GM04503 (cell line): ENCODE results near the gene ZNF785.
A peak's percentile ranks its signal among the peaks of the same experiment; 100 is the strongest.
"Not testable (repeated sequence)": the region's sequence is repeated elsewhere in the genome, so short reads cannot be mapped to it uniquely, and the experiment has no call there.

Source experiments
- DNase-seq: peaks from one replicate; pipeline ENCODE4 v3.0.0-alpha.2; 2012; ENCODE audit warnings: low read depth

ZNF785 gene

GRCh38 chr16:30602616-30603277 lies 17.2 kb upstream of the ZNF785 start:
- DNase-seq, result no peak

DNA sequence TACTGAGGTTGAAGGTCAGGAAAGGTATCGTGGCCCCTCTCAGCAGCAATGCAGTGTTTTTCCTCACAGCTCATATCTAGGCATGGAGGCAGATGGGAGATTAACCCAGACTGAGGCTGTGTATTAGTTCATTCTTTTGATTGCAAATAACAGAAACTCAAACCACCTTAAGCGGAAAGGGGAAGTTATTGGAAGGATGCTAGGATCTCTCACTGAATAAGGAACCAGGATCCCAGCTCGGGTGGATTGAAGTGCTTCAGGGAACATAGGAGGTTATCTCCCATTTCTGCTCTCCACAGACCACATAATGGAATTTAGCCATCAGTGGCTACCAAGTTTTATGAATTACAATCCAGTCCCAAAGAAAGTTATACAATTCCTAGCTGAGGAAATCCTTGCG lies 16.5 kb upstream of the ZNF785 start:
- no peak for DNase-seq

DNA sequence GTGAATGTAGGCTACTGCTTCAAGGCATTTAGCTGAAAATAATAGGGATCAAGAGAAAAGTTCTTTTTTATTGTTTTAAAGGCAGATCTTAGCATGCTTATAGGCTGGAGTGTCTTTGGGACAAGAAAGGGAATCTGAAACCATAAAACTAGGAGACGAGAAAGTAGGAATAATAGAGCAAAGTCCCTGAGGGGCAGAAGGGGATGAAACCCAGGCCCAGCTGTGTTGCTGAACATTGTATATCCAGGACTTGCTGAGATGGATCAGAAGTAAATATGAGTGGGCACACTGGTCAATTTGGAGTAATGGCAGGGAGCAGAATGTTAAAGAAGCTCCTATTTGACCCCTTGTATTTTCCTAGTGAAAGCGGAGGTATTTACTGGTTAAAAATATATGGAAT lies 15.4 kb upstream of the ZNF785 start:
- no peak for DNase-seq

- no peak for DNase-seq
These were observed 14.7 kb upstream of the ZNF785 start for GRCh38 chr16:30600215-30600614.

DNA sequence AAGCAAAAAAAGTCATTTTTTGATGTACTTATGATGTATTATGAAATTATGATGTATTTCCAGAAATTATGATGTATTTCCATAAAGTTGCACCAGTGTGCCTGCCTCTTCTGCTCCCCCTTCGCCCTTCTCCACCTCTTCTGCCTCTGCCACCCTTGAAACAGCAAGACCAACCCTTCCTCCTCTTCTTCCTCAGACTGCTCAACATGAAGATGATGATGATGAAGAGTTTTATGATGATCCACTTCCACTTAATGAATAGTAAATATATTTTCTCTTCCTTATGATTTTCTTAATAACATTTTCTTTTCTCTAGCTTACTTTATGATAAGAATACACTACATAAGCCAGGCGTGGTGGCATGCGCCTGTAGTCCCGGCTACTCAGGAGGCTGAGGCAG lies 7.4 kb upstream of the ZNF785 start:
- no peak for DNase-seq

DNA sequence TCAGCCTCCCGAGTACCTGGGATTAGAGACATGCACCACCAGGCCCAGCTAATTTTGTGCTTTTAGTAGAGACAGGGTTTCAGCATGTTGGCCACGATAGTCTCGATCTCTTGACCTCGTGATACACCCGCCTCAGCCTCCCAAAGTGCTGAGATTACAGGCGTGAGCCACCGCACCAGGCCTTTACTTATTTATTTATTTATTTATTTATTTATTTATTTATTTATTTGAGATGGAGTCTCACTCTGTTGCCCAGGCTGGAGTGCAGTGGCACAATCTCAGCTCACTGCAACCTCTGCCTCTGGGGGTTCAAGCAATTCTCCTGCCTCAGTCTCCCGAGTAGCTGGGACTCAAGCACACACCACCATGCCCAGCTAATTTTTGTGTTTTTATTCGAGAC lies 5.4 kb upstream of the ZNF785 start:
- not testable (repeated sequence) for DNase-seq

DNA sequence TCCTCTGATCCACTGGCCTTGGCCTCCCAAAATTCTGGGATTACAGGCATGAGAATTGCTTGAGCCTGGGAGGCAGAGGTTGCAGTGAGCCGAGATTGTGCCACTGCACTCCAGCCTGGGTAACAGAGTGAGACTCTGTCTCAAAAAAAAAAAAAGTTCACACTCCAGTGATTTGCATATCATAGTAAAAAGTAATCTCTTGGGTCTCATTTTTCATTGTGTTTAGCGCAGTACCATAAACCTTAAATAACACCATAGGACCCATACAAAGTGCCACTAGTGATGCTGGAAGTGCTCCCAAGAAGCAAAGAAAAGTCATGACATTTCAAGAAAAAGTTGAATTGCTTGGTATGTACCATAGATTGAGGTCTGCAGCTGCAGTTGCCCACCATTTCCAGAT lies 4.1 kb upstream of the ZNF785 start:
- not testable (repeated sequence) for DNase-seq

GRCh38 chr16:30588651-30589050 lies 3.2 kb upstream of the ZNF785 start:
- no peak for DNase-seq

GRCh38 chr16:30585022-30585399 lies 486 bp downstream of the ZNF785 start:
- no peak for DNase-seq

DNA sequence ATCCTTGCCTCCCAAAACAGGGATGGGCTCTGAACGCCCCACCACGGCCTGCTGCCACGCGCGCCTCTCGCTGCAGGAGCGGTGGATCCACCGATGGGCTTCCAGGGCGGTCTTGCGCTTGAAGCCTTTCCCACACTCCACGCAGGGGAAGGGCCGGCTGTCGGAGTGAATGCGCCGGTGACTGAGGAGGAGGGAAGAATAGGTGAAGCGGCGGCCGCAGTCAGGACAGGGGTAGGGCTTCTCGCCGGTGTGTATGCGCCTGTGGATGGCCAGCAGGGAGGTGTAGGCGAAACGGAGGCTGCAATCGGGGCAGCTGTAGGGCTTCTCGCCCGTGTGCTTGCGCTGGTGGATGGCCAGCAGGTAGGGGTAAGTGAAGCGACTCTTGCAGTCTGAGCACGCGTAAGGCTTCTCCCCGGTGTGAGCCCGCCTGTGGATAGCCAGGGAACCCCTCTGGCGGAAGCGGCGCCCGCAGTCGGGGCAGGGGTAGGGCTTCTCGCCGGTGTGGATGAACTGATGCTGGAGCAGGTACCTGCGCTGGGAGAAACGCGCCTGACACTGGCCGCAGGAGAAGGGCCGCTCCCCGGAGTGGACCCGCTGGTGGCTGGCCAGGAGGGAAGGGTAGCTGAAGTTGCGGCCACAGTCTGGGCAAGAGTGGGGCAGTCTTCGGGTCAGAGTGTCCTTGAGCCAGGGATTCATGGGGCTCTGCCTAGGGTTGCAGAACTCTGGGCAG lies 2.7 kb downstream of the ZNF785 start:
- DNase-seq, result no peak

DNA sequence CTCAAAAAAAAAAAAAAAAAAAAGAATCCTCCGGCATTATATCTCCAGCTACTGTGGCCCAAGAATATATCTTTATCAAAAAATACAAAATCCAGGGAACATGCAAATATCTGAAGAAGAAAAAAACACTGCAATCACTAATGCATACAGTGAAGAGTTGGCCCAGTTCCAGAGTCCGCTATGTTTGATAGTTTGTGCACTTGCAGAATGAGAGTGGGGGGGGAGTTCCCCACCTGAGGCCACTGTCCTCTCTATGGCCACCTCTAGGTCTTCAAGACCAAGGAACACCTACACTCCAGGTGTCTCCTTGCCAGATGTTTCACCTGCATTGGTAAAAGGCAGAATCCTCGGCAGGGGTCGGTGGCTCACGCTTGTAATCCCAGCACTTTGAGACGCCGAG lies 4.0 kb downstream of the ZNF785 start:
- no peak for DNase-seq

DNA sequence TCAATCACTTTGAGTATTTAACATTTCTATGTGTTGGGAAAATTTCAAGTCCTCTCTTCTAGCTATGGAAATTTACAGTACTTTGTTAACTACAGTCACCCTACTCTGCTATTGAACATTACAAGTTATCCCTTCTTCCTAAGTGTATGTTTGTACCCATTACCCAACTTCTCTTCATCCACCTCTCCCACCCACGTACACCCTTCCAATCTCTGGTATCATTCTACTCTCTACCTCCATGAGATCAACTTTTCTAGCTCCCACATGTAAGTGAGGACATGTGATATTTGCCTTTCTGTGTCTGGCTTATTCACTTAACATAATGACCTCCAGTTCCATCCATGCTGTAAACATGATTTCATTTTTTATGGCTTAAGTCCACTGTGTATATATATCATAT lies 10.8 kb downstream of the ZNF785 start:
- DNase-seq, result no peak

GRCh38 chr16:30571445-30572322 lies 13.8 kb downstream of the ZNF785 start, which contains the start of gene ZNF688:
ZNF688 (minus strand) TSS chr16:30571714; CDS start chr16:30571629, 85 bp downstream.
- peak; percentile 93 for DNase-seq

DNA sequence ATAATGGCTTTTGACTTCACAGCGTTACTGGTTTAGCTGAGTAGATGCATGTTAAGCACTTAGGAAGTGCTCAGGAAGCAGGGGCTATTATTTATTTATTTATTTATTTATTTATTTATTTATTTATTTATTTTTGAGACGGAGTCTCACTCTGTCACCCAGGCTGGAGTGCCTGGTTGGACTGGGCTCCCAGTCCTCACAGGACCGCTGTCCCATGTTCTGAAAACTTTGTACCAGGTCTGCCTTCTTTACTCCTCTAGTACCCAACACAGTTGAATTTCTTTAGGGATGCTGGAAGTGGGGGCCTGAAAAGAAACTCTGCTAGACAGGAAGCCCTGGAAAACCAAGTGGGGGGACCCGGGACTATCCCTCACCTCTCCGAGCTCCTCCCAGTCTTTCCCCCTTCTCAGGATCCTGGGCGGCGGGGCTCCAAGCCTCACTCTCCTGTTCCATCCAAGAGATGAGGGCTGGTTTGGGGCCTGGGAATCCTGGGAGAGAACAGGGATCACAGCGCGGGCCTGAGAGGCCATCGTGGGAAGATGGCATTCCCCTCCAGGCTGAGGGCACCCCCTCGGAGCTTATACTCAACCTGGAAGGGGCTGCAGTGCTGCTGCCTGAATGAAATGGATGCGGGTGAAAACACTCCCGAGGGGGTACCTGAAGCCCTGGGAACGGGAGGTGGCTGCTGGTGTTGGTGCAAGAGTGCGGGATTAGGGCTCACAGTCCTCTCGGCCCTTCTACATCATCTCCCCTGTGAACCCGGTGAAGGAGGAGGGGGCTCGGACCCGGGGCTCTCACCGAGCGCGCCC lies 14.7 kb downstream of the ZNF785 start:
- no peak for DNase-seq

- DNase-seq, result no peak
These were observed 15.5 kb downstream of the ZNF785 start for GRCh38 chr16:30569746-30570635.

GRCh38 chr16:30569281-30569680 lies 16.2 kb downstream of the ZNF785 start:
- no peak for DNase-seq

DNA sequence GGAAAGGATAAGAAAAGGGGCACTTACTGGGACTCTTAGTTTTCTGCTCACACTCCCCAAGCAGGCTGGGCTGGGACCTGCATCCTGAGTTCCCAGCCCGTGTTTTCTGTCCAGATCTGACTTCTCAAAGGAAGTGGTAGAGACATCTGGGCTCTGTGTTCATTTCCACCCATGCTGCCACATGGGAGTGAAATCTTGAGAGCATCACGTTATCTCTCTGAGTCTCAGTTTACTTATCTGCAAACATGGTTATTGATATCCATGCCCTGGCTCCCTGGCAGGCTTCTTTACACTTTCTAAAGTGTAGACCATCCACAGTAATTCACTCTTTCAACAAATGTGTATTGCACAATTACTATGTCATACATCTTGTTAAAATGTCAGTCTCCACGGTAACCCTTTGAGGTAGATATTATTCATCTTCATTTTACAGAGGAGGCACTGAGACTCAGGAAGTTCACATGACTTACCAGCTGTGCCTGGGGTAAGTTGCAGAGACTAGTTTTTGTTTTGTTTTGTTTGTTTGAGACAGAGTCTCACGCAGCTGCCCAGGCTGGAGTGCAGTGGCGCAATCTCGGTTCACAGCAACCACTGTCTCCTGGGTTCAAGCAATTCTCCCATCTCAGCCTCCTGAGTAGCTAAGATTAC lies 17.4 kb downstream of the ZNF785 start:
- peak; percentile 56 for DNase-seq

GRCh38 chr16:30567160-30567990 lies 18.1 kb downstream of the ZNF785 start:
- DNase-seq, result no peak

- DNase-seq, result no peak
These were observed 19.0 kb downstream of the ZNF785 start for GRCh38 chr16:30566531-30566930.
